Large intestine (tissue), 3 donors: Measurements from ENCODE around the gene COPS6. TPM values are rescaled to one million over a fixed set of nuclear protein-coding genes. Genes with fewer than 3 reads are reported as not detected.
"Not testable (repeated sequence)": the region's sequence is repeated elsewhere in the genome, so short reads cannot be mapped to it uniquely, and the experiment has no call there.

Experiments used
- DNase-seq, 2 donors: peaks; one replicate each; pipeline versions ENCODE4 v3.0.0 to v3.0.0-alpha.2; 2013
- H3K27ac ChIP-seq: one replicate; pipeline ENCODE4 v1.5.1; 2013; ENCODE audit warnings: low read length
- H3K27me3 ChIP-seq: 2 replicates; pipeline ENCODE4 v1.6.1; 2013; ENCODE audit warnings: low read length; ENCODE audit not compliant: control insufficient read depth, insufficient read depth
- H3K36me3 ChIP-seq: 2 replicates; pipeline ENCODE4 v1.6.1; 2013; ENCODE audit warnings: low read length; ENCODE audit not compliant: control insufficient read depth, insufficient read depth
- H3K4me1 ChIP-seq: one replicate; pipeline ENCODE4 v1.6.1; 2013; ENCODE audit warnings: low read length; ENCODE audit not compliant: control insufficient read depth, insufficient read depth
- H3K4me3 ChIP-seq: one replicate; pipeline ENCODE4 v1.5.1; 2013; ENCODE audit warnings: low read length
- H3K9me3 ChIP-seq: one replicate; pipeline ENCODE4 v1.6.1; 2013; ENCODE audit warnings: mild to moderate bottlenecking, low read depth, low read length, moderate library complexity; ENCODE audit not compliant: control insufficient read depth
- WGBS: methylation state at CpG from one replicate; pipeline ENCODE4 v1.1.5; 2013; ENCODE audit warnings: low lambda C conversion rate; ENCODE audit not compliant: insufficient coverage; 5-methylcytosine and 5-hydroxymethylcytosine counted together
- polyA plus RNA-seq: library from polyadenylated mRNA; unstranded; fragments of 120-200 nt; gene quantifications from one replicate; pipeline ENCODE4 v1.2.1, GENCODE V29; 2013

COPS6 gene
- polyA plus RNA-seq, 1 donor: 94.0 TPM

DNA sequence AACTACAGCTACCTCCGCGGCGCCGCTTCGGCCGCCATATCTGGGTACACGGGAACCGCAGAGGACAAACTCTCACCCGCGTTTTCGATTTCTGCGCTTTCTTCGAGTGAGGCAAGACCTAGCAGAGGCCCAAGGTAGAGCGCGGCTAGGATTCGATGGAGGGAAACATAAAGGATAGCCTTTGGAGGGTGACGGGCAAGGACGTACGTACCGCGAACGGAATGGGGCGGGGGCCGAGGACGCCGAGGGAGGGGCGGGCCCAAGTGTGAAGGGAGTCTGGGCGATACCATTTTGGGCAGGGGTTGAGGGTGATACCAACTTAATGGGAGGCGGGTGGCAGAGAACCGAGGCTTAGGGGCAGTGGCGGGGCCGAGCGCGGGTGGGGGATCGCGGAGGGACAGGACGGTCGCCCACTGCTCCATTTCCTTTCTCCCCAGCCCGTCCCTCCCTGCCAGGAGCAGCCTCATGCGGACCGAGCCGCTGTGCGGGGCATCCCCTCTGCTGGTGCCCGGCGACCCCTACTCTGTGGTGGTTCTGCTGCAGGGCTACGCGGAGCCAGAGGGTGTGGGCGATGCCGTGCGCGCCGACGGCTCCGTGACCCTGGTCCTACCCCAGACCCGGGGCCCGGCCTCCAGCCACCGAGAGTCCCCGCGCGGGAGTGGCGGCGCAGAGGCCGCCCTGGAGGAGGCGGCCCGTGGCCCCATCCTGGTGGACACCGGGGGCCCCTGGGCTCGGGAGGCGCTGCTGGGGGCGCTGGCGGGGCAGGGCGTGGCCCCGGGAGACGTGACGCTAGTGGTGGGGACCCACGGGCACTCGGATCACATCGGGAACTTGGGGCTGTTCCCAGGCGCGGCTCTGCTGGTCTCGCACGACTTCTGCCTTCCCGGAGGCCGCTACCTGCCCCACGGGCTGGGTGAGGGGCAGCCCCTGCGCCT is 38.4 kb downstream of the COPS6 start, which contains the start of gene MBLAC1:
Gene MBLAC1 (plus strand): TSS at position 37 of the 935 bp plus-strand sequence. CDS start 429 bp downstream, at position 466.
- peak; percentile 88 to 96 for DNase-seq
- no CpG with 5 or more reads among the region's 85 CpGs for WGBS
- peaks cover 4% of the 10 kb centered on the region for H3K36me3 ChIP-seq
- H3K27ac ChIP-seq: peak within 1 kb of the TSS; percentile 99
- H3K4me1 ChIP-seq: peaks cover 36% of the 10 kb centered on the region
- no peaks in the 10 kb centered on the region for H3K27me3 ChIP-seq
- H3K4me3 ChIP-seq: peak within 1 kb of the TSS; percentile 76
- no peaks in the 10 kb centered on the region for H3K9me3 ChIP-seq

DNA sequence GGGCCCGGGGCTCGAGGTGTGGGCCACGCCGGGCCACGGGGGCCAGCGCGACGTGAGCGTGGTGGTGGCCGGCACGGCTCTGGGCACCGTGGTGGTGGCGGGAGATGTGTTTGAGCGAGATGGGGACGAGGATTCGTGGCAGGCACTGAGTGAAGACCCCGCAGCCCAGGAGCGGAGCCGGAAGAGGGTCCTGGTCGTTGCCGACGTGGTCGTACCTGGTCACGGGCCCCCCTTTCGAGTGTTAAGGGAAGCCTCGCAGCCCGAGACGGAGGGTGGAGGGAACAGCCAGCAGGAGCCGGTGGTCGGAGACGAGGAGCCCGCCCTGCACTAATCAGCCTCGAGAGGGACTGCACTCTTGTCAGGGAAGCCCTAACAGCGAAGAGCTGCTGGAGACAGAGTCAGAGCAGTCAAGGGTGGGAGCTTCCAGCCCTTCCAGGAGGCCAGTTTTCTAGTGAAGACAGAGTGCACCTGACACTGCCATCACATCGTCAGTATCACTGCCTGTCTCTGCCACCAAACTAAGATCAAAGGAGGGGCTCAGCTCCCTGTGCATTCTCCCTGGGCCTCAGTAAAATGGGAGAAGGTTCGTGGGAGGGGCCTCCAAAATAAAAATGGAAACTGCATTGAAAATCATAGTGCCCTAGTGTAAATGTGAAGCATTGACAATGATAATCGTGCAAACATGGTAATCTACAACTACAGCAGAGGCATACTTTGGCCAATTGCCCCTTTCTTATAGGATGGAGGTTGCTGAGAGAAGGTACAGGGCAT is 39.3 kb downstream of the COPS6 start:
- H3K27me3 ChIP-seq: no peaks in the 10 kb centered on the region
- peak overlapping the region; percentile 76 for H3K4me3 ChIP-seq
- no CpG with 5 or more reads among the region's 37 CpGs for WGBS
- DNase-seq: peak in 1 of 2 donors; percentile 64
- H3K27ac ChIP-seq: peak overlapping the region; percentile 99
- H3K4me1 ChIP-seq: peaks cover 36% of the 10 kb centered on the region
- H3K9me3 ChIP-seq: no peaks in the 10 kb centered on the region
- no peaks in the 10 kb centered on the region for H3K36me3 ChIP-seq

DNA sequence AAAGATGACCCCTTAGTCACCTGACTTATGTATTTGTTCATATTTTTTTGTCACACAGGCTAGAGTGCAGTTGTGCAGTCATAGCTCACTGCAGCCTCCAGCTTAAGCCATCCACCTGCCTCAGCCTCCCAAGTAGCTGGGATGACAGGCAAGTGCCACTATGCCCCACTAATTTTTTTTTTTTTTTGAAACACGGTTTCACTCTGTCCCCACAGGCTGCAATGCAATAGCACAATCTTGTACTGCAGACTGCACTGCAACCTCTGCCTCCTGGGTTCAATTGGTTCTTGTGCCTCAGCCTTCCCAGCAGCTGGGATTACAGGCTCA is 39.8 kb downstream of the COPS6 start:
- no CpG with 5 or more reads among the region's 1 CpG for WGBS
- H3K9me3 ChIP-seq: no peaks in the 10 kb centered on the region
- H3K27ac ChIP-seq: peak overlapping the region; percentile 99
- peaks cover 36% of the 10 kb centered on the region for H3K4me1 ChIP-seq
- no peak for DNase-seq
- no peaks in the 10 kb centered on the region for H3K27me3 ChIP-seq
- no peak overlapping the region for H3K4me3 ChIP-seq
- no peaks in the 10 kb centered on the region for H3K36me3 ChIP-seq

DNA sequence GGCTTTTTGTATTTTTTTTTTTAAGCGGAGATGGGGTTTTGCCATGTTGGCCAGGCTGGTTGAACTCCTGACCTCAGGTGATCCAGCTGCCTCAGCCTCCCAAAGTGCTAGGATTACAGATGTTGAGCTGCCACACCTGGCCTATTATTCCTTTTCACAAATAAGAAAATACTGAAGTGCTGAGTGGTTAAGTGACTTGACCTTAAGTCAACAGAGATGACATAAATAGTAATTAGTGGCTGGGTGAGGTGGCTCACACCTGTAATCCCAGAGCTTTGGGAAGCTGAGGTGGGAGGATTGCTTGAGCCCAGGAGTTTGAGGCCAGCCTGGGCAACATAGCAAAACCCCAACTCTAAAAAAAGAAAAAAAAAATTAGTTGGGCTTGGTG is 41.4 kb downstream of the COPS6 start:
- not testable (repeated sequence) for H3K36me3 ChIP-seq, DNase-seq, H3K9me3 ChIP-seq, H3K4me3 ChIP-seq, H3K27me3 ChIP-seq
- WGBS: no CpG with 5 or more reads among the region's 1 CpG
- Histone ChIP-seq H3K4me1 (peaks cover 23% of the 10 kb centered on the region), H3K27ac (peak overlapping the region; percentile 36)

DNA sequence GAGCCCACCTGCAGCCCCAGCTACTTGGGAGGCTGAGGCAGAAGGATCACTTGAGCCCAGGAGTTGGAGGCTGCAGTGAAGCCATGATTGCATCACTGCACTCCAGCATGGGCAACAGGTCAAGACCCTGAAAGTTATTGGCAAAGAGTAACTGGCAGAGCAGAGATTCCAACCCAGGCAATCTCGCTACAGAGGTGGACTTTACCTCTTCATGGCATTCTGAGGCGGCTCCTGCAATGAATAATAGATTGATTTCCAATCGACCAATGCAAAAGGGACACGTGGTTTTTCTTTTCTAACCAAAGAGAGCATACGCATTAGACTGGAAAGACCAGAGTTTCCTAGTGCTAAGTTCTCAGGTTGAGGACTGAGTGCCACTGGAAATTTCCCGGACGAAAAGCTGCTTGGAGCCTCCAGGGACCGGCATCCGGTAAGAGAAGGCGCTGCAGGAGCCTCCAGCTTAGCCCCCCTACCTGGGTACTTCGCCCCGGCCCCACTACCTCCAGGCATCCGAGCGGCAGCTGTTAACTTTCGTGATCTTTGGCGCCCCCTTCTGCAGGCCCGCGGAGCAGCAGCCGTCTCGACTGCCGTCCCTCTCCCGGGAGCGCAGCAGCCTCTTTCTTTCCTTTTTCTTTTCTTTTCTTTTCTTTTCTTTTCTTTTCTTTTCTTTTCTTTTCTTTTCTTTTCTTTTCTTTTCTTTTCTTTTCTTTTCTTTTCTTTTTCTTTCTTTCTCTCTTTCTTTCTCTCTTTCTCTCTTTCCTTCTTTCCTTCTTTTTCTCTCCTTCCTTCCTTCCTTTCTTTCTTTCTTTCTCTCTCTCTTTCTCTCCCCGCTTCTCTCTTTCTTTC is 42.1 kb downstream of the COPS6 start:
- Histone ChIP-seq H3K27me3 (no peaks in the 10 kb centered on the region), H3K4me3 (peak overlapping the region; percentile 10), H3K27ac (peak overlapping the region; percentile 36), H3K4me1 (peaks cover 17% of the 10 kb centered on the region), H3K36me3 (no peaks in the 10 kb centered on the region), H3K9me3 (no peaks in the 10 kb centered on the region)
- peak in 1 of 2 donors; percentile 77 for DNase-seq
- WGBS: 8% methylated on average over 9 of the region's 24 CpGs

DNA sequence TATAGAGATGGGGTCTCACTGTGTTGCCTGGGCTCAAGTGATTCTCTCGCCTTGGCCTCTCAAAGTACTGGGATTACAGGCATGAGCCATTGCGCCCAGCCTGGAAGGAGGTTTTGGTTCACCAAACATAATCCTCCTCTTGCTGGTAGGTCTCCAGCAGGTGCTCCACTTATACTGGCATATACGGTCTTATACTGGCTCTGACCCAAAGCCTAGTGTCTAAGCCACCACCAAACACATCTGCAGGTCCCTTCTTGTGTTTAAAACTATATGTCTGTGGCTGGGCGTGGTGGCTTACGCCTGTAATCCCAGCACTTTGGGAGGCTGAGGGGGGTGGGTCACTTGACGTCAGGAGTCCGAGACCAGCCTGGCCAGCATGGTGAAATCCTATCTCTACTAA is 43.4 kb downstream of the COPS6 start:
- Histone ChIP-seq H3K27me3 (no peaks in the 10 kb centered on the region), H3K9me3 (no peaks in the 10 kb centered on the region), H3K4me1 (peaks cover 17% of the 10 kb centered on the region), H3K36me3 (no peaks in the 10 kb centered on the region), H3K4me3 (no peak overlapping the region), H3K27ac (no peak overlapping the region)
- no peak for DNase-seq
- no CpG with 5 or more reads among the region's 7 CpGs for WGBS

DNA sequence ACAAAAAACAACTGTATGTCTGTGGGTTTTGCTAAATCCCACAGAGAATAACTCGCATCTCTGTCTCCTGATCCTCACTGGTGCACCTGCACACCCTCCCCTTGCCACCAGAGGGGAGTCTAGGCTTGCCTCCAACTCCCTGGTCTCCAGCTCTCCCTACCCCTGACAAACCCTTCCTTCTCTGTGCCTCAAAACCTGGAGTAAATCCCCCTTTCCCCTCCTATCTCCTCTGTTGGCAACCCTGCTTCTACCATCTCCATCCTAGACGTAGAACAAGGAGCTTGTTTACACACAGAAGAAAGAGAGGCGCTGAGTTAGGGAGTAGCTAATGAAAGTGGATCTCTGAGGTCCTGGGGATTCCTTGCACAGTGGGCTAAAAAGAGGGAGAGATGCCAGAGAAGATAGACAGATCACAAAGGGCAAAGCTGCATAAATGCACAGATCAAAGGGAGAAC is 44.0 kb downstream of the COPS6 start:
- no peaks in the 10 kb centered on the region for H3K36me3 ChIP-seq
- H3K9me3 ChIP-seq: no peaks in the 10 kb centered on the region
- H3K27me3 ChIP-seq: no peaks in the 10 kb centered on the region
- H3K4me3 ChIP-seq: no peak overlapping the region
- DNase-seq: peak in 1 of 2 donors; percentile 42
- peaks cover 17% of the 10 kb centered on the region for H3K4me1 ChIP-seq
- WGBS: no CpG with 5 or more reads among the region's 3 CpGs
- H3K27ac ChIP-seq: no peak overlapping the region

DNA sequence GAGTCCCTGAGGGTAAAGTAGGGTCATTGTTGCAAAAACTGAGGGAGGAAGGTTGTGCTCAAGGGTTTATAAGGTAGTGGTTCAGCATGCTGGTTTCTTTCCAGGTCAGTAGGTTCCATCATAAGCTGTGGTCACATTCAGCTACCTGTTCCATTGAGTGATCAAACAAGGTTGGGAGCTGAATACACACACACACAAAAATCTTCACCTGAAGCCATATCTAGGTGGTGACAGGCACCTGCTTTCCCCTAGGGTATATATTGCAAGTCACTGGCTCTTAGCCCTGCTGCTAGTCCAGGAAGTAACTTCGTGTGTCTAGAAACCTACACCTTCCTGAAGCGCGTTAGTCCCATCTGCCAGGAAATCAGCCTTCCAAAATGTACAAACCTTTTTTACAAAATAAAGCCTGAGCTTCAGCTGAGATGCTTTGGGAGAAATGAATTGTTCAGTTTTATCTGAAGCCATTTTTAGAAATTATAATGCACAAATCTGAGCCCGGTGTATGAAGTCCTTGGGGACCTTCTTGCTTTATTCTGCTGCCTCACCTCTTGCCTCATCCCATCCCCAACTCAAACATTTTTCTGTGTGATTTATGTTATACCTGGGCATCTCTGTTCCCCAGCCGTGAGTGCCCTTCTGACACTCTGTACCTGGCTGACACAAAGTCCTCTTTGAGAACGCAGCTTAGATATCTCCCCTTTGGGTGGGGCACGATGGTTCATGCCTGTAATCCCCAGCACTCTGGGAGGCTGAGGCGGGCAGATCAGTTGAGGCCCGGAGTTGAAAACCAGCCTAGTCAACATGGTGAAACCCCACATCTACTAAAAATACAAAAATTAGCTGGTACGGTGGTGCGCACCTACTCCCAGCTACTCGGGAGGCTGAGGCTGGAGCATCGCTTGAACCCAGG is 49.3 kb downstream of the COPS6 start:
- Histone ChIP-seq H3K27ac (no peak overlapping the region), H3K9me3 (no peaks in the 10 kb centered on the region), H3K36me3 (no peaks in the 10 kb centered on the region), H3K4me1 (peaks cover 6% of the 10 kb centered on the region), H3K4me3 (no peak overlapping the region), H3K27me3 (no peaks in the 10 kb centered on the region)
- 100% methylated on average over 1 of the region's 13 CpGs for WGBS
- DNase-seq: no peak

DNA sequence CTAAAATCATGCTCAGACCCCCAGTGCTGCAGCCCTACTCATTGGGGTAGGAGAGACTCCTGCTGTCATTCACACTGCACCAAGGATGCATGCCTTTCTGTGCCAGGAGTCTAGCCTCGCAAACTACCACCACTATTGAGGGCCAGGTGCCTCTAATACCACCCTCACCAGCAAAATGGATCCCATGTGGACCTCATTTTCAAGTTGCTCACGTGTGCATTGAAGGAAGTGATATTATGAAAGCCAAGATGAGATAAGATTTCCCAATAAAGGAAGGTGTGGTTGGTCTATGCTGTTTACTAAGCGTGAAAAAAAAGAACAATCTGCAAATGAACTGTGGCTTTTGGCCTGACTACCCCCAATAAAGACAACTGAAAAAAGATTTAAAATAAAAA is 52.8 kb downstream of the COPS6 start:
- peak; percentile 52 to 76 for DNase-seq
- peaks cover 6% of the 10 kb centered on the region for H3K4me1 ChIP-seq
- WGBS: no CpG with 5 or more reads among the region's 3 CpGs
- peak overlapping the region; percentile 68 for H3K27ac ChIP-seq
- H3K4me3 ChIP-seq: no peak overlapping the region
- H3K27me3 ChIP-seq: no peaks in the 10 kb centered on the region
- no peaks in the 10 kb centered on the region for H3K36me3 ChIP-seq
- H3K9me3 ChIP-seq: no peaks in the 10 kb centered on the region
